Spinal cord (tissue), 10 donors: Measurements from ENCODE around the gene SH3TC2. TPM values are rescaled to one million over a fixed set of nuclear protein-coding genes. Genes with fewer than 3 reads are reported as not detected.

Experiments used
- DNase-seq, 6 donors: peaks; one replicate each; pipeline versions ENCODE4 v3.0.0 to v3.0.0-alpha.2; 2013 to 2015; ENCODE audit warnings: low spot score in 6 of 6, low read depth in 4 of 6
- H3K27ac ChIP-seq: one replicate; pipeline ENCODE4 v1.5.1; 2013; ENCODE audit warnings: low read depth, low read length, control low read depth
- H3K27me3 ChIP-seq: one replicate; pipeline ENCODE4 v1.6.1; 2013; ENCODE audit warnings: low read length; ENCODE audit not compliant: control insufficient read depth, insufficient read depth
- H3K36me3 ChIP-seq: one replicate; pipeline ENCODE4 v1.6.1; 2013; ENCODE audit warnings: low read length; ENCODE audit not compliant: control insufficient read depth, insufficient read depth
- H3K4me1 ChIP-seq: one replicate; pipeline ENCODE4 v1.6.1; 2013; ENCODE audit warnings: low read length; ENCODE audit not compliant: control insufficient read depth, insufficient read depth
- H3K4me3 ChIP-seq: one replicate; pipeline ENCODE4 v1.5.1; 2013; ENCODE audit warnings: low read depth, low read length, control low read depth
- H3K9me3 ChIP-seq: one replicate; pipeline ENCODE4 v1.6.1; 2013; ENCODE audit warnings: low read length; ENCODE audit not compliant: control insufficient read depth, insufficient read depth
- WGBS: methylation state at CpG from one replicate; pipeline ENCODE4 v1.1.5; 2013; ENCODE audit warnings: missing lambda C conversion rate; ENCODE audit not compliant: insufficient coverage; 5-methylcytosine and 5-hydroxymethylcytosine counted together
- polyA plus RNA-seq, 2 donors: library from polyadenylated mRNA; unstranded; fragments of 120-200 nt; gene quantifications; one replicate each; pipeline ENCODE4 v1.2.1, GENCODE V29; 2013; ENCODE audit not compliant: insufficient read length in 2 of 2
- total RNA-seq, 2 donors: library from RNA; depleted of rRNA in 1 of 2; stranded (reverse); fragments of 120-200 nt in 1 of 2; fragments of >200 nt in 1 of 2; gene quantifications; one replicate each; pipeline versions ENCODE4 v1.2.3 to v1.2.4, GENCODE V29; 2013 to 2014
- donor health status: healthy.

SH3TC2 gene
- total and polyA plus RNA-seq, 4 donors: 4.0 to 43.7 (median 10.9) TPM

DNA sequence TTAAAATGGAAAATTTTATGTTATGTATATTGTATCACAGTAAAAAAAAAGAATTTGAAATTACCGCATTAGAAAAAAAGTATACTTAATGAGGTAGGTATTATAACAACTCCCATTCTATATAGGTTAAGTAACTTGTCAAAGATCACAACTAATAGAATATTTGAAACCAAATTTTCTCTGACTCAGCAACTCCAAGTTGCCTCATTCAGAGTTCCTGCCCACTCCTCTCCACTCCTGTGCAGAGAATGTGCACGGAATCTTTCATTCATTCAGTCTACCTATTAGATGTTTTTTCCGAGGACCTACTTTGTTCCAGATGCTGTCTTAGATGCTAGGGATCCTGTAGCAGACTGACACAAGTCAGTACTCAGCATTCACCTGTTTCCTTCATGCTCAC lies 15.4 kb downstream of the SH3TC2 start:
- H3K36me3 ChIP-seq: no peaks in the 10 kb centered on the region
- H3K4me1 ChIP-seq: no peaks in the 10 kb centered on the region
- H3K27ac ChIP-seq: no peak overlapping the region
- 87% methylated on average over 2 of the region's 3 CpGs for WGBS
- H3K27me3 ChIP-seq: no peaks in the 10 kb centered on the region
- no peak for DNase-seq
- no peaks in the 10 kb centered on the region for H3K9me3 ChIP-seq
- no peak overlapping the region for H3K4me3 ChIP-seq

DNA sequence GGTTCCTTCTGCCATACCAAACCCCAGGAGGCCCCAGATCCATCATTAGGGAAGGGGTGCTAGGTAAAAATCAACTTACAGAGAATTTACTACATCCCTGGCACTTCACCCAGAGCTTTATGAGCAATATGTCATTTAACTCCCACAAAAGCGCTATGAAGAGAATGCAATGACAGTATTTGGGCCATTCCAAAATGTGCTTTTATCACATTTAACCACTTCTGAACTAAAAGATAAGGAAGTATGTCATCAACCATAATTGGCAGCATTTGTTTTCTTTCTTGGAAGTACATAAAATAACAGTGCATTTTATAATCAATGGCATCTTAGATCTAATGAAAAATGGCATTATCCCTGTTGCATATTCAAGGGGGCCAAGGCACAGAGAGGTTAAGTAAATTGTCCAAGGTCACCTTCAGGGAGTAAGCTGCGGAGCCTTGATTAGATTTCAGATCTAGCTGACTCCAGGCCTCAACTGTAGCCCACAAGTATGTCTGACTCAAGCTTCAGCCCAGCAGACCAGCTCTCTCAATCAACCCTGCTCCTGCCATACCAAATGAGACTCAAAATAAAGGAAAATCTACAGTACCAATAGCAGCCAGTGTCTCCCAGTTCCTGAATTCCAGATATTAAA lies 16.5 kb downstream of the SH3TC2 start:
- no peaks in the 10 kb centered on the region for H3K36me3 ChIP-seq
- no peaks in the 10 kb centered on the region for H3K4me1 ChIP-seq
- H3K27me3 ChIP-seq: no peaks in the 10 kb centered on the region
- no peak for DNase-seq
- H3K4me3 ChIP-seq: no peak overlapping the region
- no peaks in the 10 kb centered on the region for H3K9me3 ChIP-seq
- H3K27ac ChIP-seq: no peak overlapping the region
- 40% methylated on average over 1 of the region's 2 CpGs for WGBS

DNA sequence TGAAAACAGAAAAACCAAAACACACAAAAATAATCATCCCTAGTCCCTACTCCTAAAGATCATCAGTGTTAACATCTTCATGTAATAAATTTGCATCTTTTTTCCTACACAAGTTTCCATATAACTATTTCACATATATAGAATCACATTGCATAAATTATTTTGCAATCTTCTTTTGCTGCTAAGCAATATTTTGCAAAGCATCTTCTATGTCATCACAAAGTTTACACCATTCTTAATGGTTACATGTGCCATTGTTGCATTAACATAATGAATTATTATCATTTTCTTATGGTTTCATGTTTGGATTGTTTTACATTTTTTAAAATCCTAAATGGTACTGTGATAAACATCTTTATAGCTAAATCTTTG lies 17.8 kb downstream of the SH3TC2 start:
- no peak overlapping the region for H3K27ac ChIP-seq
- no peaks in the 10 kb centered on the region for H3K27me3 ChIP-seq
- H3K9me3 ChIP-seq: no peaks in the 10 kb centered on the region
- DNase-seq: no peak
- no peaks in the 10 kb centered on the region for H3K36me3 ChIP-seq
- no peaks in the 10 kb centered on the region for H3K4me1 ChIP-seq
- H3K4me3 ChIP-seq: no peak overlapping the region

DNA sequence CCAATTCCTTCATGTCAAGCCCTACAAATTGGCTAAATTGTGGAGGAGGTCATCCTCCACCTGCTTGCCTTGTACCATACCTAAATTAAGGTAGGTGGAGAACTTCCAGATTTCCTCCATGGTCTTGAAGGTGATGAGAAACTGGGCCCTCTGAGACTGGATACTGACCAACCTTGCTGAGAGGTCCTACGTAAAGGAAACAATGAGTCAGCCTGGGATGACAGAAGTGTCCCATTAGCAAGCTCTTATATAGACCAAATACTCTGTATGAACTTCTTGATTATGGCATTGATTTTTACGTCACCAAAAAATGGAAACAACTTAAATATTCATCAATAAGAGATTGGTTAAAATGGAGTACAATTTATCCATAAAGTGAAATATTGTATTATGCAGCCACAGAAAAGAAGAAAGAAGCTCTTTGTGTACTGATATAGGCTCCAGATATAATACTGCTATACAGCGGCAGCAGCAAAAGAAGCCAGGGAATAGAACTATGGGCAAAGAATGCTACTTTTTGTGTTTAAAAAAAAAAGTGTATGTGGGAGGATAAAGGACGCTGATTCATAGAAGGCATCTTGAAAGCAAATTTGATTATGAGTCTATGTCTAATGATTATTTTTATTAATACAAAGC lies 18.3 kb downstream of the SH3TC2 start:
- no peaks in the 10 kb centered on the region for H3K4me1 ChIP-seq
- DNase-seq: no peak
- no peak overlapping the region for H3K4me3 ChIP-seq
- 100% methylated on average over 1 of the region's 4 CpGs for WGBS
- no peaks in the 10 kb centered on the region for H3K36me3 ChIP-seq
- H3K27me3 ChIP-seq: no peaks in the 10 kb centered on the region
- H3K9me3 ChIP-seq: no peaks in the 10 kb centered on the region
- no peak overlapping the region for H3K27ac ChIP-seq

DNA sequence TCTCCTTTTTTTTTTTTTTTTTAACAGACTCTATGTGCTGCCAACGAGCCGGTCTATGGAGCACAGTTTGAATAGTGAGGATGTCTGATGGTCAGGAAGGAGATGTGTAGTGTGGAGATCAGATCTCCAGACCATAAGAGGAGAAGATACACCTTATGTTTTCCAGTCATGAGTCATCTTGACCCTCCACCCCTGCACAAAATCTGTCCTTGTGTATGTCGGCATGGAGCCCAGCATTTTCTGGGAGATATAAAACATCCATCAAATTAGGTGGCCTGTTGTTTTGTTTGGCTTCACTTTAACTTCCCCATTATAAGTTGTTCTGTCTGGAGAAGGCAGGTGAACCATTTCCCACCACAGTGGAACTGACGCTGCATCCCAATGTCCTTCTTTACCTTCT lies 19.2 kb downstream of the SH3TC2 start:
- no peaks in the 10 kb centered on the region for H3K4me1 ChIP-seq
- WGBS: no CpG with 5 or more reads among the region's 4 CpGs
- no peaks in the 10 kb centered on the region for H3K27me3 ChIP-seq
- H3K9me3 ChIP-seq: no peaks in the 10 kb centered on the region
- no peak overlapping the region for H3K4me3 ChIP-seq
- no peak for DNase-seq
- H3K36me3 ChIP-seq: no peaks in the 10 kb centered on the region
- no peak overlapping the region for H3K27ac ChIP-seq

DNA sequence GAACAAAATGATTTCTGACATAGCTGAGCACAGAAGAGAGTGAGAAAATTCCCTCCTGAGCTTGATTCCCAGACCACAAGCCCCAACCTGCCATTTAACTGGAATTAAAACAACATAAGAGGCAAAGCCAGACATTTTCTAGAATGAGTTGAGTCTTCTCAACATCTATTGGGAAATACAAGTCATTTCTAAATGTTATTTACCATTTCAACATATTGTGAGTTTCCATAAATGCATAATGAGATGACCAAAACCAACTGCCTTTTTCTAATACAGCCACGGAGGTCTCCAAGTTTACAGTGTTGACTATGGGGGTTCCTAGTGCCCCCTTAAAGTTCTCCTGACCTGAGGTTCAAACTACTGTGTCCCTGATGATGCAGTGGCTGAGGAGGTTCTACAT lies 20.0 kb downstream of the SH3TC2 start:
- H3K4me1 ChIP-seq: no peaks in the 10 kb centered on the region
- no CpG with 5 or more reads among the region's 1 CpG for whole genome bisulfite sequencing

DNA sequence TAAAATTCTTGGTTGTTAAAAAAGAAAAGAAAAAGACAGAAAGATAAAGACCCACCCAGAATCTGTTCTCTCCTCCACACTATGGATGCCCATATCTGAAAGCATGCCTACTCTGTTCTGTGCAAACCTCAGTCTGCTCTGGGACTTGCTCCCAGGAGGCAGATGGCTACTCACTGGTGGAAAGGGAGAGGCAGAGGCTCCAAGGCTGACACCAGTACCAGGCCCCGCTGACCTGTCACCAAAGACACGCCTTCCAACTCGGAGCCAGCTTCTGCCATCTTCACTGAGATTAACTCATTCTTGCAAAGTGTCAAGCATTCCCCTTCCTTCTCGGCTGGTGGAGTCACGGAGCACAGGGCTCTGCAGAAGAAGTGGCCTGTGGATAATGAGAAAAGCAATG lies 21.6 kb downstream of the SH3TC2 start:
- WGBS: 40% methylated on average over 1 of the region's 5 CpGs
- no peak overlapping the region for H3K27ac ChIP-seq
- no peaks in the 10 kb centered on the region for H3K36me3 ChIP-seq
- no peak for DNase-seq
- no peaks in the 10 kb centered on the region for H3K27me3 ChIP-seq
- H3K4me3 ChIP-seq: no peak overlapping the region
- no peaks in the 10 kb centered on the region for H3K9me3 ChIP-seq
- H3K4me1 ChIP-seq: no peaks in the 10 kb centered on the region

More for the DNA sequence above, 20.0 kb downstream of the SH3TC2 start:
- DNase-seq: no peak
- no peaks in the 10 kb centered on the region for H3K27me3 ChIP-seq
- no peaks in the 10 kb centered on the region for H3K36me3 ChIP-seq
- no peaks in the 10 kb centered on the region for H3K9me3 ChIP-seq
- no peak overlapping the region for H3K4me3 ChIP-seq
- H3K27ac ChIP-seq: no peak overlapping the region

DNA sequence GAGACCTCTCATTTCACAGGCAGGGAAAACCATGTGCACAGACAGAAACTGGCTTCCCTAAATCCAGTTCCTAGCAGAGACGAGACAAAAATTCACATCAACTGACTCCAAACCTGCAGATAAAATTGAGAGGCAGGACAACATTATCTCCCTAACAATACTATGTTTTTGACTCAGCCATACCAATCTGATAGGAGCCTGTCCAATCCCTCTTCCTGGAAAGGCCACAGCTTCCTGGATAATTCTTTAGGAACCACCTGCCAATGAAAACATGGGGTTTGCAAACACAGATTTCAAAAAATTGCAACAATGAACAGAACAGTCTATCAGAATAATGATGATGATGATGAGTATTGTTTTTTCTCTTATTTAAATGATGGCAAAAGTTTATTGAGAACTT lies 22.4 kb downstream of the SH3TC2 start:
- no peak overlapping the region for H3K27ac ChIP-seq
- H3K36me3 ChIP-seq: no peaks in the 10 kb centered on the region
- H3K4me1 ChIP-seq: no peaks in the 10 kb centered on the region
- no peak for DNase-seq
- WGBS: 90% methylated on average over 1 of the region's 1 CpG
- H3K4me3 ChIP-seq: no peak overlapping the region
- no peaks in the 10 kb centered on the region for H3K27me3 ChIP-seq
- H3K9me3 ChIP-seq: no peaks in the 10 kb centered on the region

DNA sequence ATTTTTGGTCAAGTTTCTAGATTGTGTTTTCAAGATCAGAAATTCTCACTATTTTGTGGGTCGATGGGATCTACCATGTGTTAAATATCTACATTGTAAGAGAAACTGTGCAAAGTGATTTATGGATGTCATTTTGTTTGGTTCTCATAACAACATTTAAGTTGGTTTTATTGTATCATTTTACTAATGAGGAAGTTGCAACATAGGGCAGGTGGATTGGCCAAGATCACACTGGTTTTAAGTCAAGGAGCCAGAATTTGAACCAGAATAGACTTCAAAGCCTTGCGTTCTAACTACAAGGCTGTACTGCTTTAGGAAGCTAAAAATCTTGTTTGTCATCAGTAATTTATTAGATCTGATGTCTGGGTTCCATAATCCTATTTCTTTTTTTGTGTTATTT lies 23.4 kb downstream of the SH3TC2 start:
- Histone ChIP-seq H3K27me3 (no peaks in the 10 kb centered on the region), H3K4me1 (no peaks in the 10 kb centered on the region), H3K36me3 (no peaks in the 10 kb centered on the region), H3K27ac (no peak overlapping the region), H3K4me3 (no peak overlapping the region), H3K9me3 (no peaks in the 10 kb centered on the region)
- no peak for DNase-seq
- no CpG with 5 or more reads among the region's 2 CpGs for WGBS

DNA sequence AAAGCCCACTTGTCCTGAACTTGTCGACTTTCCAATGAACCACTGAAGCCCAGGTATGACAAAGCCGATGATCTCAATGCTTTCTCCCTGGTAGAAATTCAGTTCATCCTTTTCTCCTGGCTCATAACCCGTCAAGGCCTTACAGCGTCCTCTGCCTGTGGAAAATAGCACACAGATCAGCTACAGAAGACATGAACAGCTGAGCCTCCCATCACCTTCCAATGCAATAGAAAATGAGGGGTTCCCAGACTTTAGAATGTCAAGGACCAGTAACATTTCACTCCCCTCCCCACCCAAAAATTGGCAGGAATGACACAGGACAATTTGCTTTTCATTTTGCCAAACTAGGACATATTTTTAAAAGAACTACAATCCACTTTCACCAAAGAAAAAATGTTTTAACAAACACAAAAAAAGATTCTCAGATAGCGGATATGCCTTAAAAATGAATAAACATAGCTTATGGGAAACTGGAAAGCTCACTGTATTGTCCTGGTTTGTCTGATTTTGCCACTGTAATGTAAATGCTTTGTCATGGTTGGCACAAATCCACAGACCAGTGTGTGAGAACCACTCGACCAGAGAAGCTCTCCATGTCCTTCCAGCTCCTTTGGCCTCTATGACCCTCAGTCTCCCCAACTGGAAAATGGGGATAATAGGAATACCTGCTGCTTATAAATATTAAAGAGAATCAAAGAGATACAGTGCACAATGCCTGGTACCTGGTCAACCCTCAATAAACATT lies 24.4 kb downstream of the SH3TC2 start:
- Histone ChIP-seq H3K4me1 (no peaks in the 10 kb centered on the region), H3K9me3 (no peaks in the 10 kb centered on the region), H3K27me3 (no peaks in the 10 kb centered on the region), H3K4me3 (no peak overlapping the region), H3K36me3 (no peaks in the 10 kb centered on the region), H3K27ac (no peak overlapping the region)
- DNase-seq: no peak
- 89% methylated on average over 4 of the region's 6 CpGs for WGBS
